Measurements from ENCODE around the gene JAKMIP1.
"Not testable (repeated sequence)": the region's sequence is repeated elsewhere in the genome, so short reads cannot be mapped to it uniquely, and the experiment has no call there.

Gene JAKMIP1

GRCh38 chr4:6228158-6229067 lies 28.1 kb upstream of the JAKMIP1 start:
- no peak for DNase-seq

DNA sequence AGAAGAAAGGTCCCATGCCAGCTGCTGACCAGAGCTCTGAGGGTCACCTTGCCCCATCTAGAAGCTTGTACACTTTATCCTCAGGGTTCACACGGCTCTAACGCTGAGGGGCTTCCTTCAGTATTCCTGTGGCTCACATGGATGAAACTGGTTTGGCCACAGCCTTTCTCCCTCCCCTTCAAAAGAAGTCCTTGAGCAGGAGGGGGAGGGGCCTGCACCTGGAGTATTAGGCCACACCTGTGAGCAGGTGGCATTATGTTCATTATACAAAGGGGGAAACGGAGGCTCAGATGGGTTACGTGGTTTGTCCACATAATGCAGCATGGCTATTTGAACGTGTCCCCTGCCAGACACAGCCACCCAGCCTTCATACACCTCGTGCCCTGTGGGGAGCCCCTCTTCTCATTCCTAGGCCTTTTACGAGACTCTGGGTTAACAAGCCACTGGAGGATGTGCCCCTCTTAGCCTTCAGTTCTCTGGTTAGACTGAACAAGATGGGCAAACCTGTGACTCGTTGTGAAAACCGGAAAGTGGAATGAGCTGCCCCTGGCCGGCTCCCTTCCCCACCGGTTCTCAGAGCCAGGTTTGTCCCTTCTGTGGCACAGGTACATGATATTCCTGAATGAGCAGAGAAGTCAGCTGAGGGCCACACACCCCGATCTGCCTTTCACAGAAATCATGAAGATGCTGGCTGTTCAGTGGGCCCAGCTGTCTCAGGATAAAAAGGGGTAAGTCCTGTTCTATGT lies 27.2 kb upstream of the JAKMIP1 start:
- DNase-seq: no peak

GRCh38 chr4:6226506-6226905 lies 26.2 kb upstream of the JAKMIP1 start:
- no peak for DNase-seq

DNA sequence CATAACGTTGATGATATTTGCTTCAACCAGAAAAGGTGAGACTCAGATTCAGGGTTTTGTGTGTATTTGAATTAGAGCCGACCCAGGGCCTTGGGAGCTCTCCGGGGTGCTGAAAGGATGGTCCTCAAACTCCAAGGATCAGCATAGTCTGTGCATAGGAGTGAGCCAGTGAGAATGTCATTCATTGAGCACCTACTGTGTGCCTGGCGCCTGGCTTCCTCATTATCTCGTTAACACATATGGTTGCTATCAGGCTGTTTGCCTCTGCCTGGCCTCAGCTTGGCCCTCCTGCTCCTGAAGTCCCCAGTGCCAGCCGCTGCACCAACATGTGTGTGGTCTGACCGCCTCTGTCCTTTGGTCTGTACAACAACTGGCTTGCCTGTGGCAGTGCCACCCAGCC lies 25.1 kb upstream of the JAKMIP1 start:
- no peak for DNase-seq

- no peak for DNase-seq
Measured at GRCh38 chr4:6224735-6225134, 24.4 kb upstream of the JAKMIP1 start.

- no peak for DNase-seq
Measured at GRCh38 chr4:6222761-6223292, 22.5 kb upstream of the JAKMIP1 start.

DNA sequence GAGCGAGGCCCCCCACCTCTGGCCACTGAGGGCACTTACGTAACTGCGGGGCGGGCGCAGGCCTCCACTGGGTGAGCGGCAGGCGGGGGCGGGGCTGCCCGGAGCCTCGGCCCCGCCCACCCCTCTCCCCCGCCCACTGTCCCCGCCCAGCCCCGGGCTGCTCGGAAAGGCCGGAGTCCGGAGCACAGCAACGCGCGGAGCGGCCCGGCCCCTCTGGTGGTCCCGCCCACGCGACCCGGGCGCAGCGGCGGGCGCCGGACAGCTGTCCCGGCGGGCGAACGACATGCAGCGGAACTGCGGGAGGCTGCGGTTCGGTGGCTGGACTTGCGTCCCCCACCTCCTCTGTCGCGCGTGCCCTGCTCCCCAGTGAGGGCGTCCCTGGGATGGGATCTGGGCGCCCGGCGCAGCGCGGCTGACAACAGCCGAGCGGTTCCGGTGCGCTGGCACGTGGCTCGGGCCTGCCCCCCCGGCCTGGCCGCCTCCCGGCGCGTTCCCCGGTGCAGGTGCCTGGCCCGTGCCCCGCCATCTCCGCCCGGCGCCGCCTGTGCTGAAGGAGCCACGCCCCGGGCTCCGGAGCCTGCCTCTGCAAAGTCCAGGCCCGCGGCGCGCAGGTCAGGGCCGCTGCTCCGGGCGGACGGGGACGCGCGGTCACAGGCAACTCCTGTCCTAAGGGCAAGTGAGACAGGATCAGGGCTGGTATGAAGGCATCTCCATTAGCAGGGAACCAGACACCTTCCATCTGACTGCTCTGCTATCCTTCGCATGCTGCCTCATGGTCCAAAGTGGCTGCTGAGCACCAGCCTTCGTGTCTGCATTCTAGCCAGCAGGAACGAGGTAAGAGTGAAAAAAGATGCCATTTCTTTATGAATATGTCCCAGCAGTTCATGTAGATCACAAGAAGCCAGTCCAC lies 21.8 kb upstream of the JAKMIP1 start:
- no peak for DNase-seq

DNA sequence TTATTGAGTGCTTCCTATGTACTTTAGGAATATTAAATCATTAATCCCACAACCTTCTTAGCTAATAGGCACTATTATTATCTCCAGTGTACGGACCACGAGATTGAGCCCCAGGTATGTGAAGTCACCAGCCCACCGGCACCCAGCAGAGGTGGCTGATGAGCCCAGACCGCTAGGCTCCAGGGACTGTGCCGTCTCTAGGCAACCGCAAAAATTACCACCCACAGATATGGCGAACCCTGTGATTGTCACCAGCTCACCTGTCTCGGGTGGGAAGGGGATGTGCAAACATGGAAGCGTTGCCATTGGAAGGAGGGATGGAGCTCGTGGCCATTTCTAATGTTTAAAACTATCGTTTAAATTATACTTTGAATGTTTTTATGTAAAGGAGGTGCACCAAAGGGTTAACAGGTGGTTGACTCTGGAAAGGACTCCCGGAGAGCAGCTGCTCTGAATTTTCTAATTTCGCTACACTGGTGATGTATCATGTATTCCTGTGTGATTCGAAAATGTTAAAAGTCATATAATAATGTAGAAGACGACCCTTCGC lies 21.0 kb upstream of the JAKMIP1 start:
- no peak for DNase-seq

GRCh38 chr4:6217716-6218381 lies 17.5 kb upstream of the JAKMIP1 start:
- DNase-seq: no peak

GRCh38 chr4:6216588-6216987 lies 16.2 kb upstream of the JAKMIP1 start:
- DNase-seq: no peak

- DNase-seq: no peak
Measured at GRCh38 chr4:6209921-6210320, 9.6 kb upstream of the JAKMIP1 start.

GRCh38 chr4:6209291-6209690 lies 8.9 kb upstream of the JAKMIP1 start:
- DNase-seq: not testable (repeated sequence)

GRCh38 chr4:6208416-6208815 lies 8.1 kb upstream of the JAKMIP1 start:
- no peak for DNase-seq

- no peak for DNase-seq
Measured at GRCh38 chr4:6207602-6208001, 7.3 kb upstream of the JAKMIP1 start.

GRCh38 chr4:6206771-6207290 lies 6.5 kb upstream of the JAKMIP1 start:
- no peak for DNase-seq

GRCh38 chr4:6205973-6206372 lies 5.6 kb upstream of the JAKMIP1 start:
- no peak for DNase-seq

- no peak for DNase-seq
Measured at GRCh38 chr4:6205567-6205931, 5.2 kb upstream of the JAKMIP1 start.

- DNase-seq: no peak
Measured at GRCh38 chr4:6204871-6205566, 4.7 kb upstream of the JAKMIP1 start.

GRCh38 chr4:6204098-6204497 lies 3.7 kb upstream of the JAKMIP1 start:
- no peak for DNase-seq

- peak; percentile 38 for DNase-seq
Measured at GRCh38 chr4:6201580-6202091, 1.3 kb upstream of the JAKMIP1 start.

DNA sequence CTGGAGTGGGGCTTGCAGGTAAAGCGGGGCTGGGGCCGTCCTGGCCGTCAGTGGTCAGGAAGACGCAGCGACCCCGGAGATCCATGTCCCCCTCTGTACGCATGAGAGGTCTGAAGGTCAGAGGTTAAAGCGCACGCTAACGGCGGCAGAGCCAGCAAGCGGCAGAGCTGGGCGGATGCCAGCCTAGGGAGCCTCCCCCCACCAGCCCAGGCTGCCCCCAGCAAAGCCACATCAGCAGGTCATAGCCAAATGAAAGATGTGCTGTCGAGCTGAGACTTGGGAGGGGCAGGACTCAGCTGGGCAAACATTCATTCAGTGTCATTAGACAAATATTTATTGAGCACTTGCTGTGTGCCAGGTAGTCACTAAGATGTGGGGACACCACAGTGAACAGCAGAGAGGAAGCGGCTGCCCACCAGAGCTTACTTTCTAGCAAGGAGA lies 593 bp upstream of the JAKMIP1 start:
- no peak for DNase-seq
